DLD1 (cell line): Measurements from ENCODE around the gene SNAPC5.
"Not testable (repeated sequence)": the region's sequence is repeated elsewhere in the genome, so short reads cannot be mapped to it uniquely, and the experiment has no call there.

Source experiments
- in situ Hi-C: cut with HindIII; loops from 2 replicates; pipeline ENCODE4 v1.10.0; 2017; ENCODE audit warnings: low sequenced_read_pairs

The SNAPC5 gene, protein sequence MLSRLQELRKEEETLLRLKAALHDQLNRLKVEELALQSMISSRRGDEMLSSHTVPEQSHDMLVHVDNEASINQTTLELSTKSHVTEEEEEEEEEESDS

DNA sequence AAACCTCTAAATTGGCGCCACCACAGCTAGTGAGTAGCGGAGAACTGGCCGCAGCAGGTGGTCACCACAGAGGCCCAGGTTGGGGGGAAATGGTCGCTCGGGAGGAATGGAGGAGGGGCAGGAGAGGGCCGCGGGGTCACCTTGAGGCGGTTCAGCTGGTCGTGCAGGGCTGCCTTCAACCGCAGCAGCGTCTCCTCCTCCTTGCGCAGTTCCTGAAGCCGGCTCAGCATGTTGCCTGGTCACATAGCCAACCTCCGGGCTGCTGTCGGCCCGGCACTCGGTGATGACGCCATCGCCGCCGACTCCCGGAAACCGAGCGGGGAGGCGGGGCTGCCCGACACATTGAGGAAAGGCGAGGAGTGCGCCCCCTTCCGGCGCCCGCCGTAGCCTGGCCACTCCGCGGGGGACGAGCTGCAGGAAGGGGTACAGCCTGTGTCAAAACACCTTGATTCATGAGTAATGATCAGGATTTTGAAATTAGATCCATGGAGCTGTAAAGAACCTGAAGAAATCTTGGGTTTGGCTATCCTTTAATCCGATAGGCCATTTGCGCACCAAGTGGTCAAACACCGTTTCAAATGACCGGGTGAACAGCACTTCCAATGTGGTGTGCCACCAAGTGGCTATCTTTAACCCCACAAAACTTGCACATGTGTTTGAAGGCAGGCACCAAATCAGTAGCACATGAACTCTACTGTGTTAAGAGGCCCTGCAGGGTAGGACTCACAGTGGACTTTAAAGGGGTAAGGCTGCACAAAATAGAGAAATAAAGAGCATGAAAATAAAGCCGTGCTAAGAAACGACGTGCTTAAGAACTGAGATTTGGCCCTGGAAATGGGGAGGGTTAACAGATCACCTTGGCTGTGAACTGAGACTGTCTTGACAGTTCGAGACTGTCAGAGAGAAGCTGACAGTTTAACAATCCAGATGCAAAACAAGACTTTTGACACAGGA is at the start of gene SNAPC5:
SNAPC5 (minus strand) TSS at position 261 of the 954 bp plus-strand sequence; CDS start at position 230, 31 bp downstream.
- in situ Hi-C loops, result no loop called here

DNA sequence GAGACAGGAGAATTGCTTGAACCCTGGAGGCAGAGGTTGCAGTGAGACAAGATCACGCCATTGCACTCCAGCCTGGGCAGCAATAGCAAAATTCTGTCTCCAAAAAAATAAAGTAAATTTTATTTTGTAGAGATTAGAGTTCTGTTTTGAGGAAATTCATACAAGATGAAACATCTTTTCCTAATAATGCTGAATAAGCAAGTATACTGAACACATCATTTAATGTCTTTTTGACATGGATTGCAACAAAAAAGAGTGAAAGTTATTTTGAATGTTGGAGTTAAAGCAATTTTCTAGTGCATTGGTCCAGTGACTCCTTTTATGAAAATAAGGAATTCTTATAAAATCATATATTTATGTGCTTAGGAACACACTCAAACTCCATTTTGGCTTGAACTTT is 47.7 kb upstream of the SNAPC5 start:
- in situ Hi-C loops, result no loop called here

DNA sequence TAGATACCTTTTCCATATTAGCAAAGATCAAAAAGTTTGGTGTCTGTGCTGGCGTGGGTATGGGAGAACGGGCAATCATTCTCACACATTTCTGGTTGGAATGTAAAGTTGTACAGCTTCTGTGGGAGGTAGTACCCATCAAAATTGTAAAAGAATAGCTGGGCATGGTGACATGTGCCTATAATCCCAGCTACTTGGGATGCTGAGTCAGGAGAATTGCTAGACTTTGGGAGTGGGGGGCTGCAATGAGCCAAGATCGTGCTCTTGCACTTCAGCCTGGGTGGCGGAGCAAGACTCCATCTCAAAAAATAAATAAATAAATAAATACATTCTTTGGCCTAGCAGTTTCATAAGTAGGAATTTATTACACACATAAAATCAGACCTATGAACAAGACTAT is 45.3 kb upstream of the SNAPC5 start:
- in situ Hi-C loops, result no loop called here

DNA sequence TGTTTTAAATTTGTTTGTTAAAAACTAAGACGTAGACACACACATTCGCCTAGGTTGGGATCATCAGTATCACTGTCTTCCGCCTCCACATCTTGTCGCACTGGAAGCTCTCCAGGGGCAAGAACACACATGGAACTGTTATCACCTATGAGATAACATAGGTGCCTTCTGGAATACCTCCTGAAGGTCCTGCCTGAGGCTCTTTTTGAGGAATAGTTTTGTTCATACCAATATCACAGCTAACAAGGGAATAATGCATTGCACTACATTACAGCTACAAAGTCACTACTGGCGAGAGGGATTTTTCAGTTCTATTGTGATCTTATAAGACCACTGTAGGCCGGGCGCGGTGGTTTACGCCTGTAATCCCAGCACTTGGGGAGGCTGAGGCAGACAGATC is 37.5 kb upstream of the SNAPC5 start:
- in situ Hi-C loops, result no loop called here

DNA sequence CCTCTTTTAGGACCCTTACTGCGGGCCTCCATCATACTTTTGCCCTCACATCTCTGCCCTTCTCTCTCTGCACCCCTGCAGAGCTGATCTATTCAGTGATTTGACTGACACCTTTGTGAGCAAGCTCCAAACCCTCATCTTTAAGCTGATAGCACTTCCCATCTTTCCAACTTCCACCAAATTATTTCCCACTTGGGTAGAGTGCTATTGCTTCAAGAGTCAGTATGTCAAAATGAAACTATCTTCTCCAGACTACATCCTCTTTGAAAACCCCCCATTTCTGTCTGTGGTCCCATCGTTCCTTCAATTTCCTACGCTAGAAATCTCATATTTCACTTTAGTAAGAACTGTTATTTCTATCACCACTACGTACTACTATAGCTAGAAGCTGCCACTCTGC is 27.3 kb upstream of the SNAPC5 start:
- in situ Hi-C loops, result no loop called here

DNA sequence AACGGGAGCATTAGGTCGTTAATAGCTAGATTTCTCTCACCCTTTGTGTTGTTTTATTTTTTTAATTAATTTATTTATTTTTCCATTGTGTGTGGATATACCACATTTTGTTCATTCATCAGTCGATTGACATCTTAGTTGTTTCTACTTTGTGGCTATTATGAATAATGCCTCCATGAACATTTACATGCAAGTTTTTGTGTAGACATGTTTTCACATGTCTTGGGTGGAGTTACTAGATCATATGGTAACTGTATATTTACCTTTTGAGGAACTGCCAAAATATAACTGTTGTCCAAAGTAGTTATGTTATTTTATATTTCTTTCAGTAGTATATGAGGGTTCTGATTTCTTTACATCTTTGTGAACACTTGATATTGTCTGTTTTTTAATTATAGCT is 26.4 kb upstream of the SNAPC5 start:
- in situ Hi-C loops, result no loop called here

DNA sequence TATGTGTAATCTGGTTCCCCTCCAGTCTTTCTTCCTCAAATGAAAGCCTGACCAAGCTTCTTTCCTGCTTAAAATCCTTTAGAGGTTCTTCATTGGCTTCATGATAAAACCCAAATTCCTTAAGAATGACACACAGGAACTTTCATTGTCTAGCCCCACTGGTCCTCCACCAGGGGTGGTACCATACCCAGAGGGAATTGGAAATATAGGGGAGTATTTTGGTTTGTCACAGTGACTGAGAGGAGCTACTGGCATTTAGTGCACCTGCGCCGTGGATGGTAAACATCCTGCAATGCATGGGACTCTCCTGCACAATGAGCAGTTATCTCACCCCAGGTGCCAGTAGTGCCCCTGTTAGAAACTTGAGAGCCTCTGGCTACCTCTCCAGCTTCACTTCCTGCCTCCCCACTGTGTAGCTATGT is 18.4 kb upstream of the SNAPC5 start:
- in situ Hi-C loops, result no loop called here

DNA sequence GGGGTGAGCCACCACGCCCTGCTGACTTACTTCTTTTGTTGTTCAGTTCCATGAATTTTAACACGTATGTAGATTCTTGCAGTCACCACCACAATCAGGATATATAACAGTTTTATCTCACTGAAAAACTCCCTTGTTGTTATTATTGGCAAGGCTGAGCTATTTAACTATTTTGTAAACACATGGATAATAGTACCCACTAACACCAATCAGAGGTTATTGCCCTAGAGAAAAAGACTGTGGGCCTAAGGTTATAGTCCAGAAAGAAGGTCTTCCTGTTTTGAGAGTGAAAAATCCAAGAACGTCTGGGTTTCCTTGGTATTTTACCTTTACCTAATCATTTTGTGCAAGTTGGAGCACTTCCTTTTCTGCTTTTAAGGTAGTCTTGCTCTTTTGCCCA is 17.0 kb upstream of the SNAPC5 start:
- in situ Hi-C loops, result no loop called here

DNA sequence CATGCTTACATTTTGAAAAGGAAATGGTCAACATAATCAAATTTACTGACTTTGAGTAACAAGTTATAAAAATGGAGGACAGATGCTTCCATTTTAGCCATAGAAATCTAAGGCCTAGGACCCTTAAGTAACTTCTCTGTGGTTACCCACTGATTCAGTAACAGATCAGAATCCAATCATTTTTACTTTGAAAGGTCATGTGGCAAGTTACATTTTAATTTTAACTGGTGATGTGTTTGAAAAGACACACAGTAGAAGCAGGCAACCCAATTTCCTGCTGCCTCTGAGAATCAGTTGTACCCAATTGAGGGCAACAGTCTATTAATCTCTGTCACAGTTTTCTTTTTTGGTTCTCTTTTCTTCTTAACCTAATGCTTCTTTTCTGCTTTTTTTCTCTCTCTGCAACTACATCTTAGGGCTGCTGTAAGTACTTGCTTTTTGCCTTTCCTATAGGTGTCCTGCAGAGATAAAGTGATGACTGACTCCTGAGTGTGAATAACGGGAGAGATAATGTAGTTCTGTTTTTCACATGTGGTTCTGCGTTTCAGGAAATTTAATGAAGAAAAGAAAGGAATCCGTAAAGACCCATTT is 10.8 kb upstream of the SNAPC5 start:
- in situ Hi-C loops, result no loop called here

DNA sequence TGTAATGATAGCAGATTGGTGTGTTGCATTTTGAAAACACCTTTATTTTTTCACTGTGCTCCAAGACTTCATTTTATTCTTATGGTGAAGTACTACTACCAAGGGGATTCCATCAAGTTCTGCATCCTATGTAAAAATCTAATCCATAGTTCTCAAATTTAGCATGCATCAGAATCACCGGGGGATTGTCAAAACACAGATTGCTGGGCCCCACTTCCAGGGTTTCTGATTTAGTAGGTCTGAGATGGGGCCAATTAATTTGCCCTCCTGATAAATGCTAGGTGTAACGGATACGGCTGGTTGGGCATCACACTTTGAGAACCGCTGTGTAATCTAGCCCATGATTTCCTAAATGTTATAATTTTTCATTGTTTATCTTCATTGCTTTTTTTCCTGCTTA is 8.3 kb upstream of the SNAPC5 start:
- in situ Hi-C loops, result no loop called here

DNA sequence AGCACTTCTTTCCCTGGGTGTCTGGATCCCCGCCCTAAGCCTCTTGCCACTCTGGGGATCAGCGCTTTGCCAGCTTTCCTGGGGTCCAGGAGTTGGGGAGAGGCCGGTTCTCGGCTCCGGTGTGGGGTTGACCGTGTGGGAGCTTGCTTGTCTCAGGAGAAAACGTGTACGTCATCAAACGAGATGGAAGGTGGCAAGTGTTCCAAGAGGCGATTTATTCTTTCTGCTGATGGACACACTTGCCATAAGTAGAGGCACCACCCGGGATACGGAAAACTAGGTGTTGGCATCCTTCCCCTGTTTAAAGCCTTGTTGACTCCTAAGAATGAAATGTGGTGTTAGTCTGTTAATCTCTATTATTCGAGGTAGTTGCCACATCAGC is 7.9 kb upstream of the SNAPC5 start:
- in situ Hi-C loops, result no loop called here

DNA sequence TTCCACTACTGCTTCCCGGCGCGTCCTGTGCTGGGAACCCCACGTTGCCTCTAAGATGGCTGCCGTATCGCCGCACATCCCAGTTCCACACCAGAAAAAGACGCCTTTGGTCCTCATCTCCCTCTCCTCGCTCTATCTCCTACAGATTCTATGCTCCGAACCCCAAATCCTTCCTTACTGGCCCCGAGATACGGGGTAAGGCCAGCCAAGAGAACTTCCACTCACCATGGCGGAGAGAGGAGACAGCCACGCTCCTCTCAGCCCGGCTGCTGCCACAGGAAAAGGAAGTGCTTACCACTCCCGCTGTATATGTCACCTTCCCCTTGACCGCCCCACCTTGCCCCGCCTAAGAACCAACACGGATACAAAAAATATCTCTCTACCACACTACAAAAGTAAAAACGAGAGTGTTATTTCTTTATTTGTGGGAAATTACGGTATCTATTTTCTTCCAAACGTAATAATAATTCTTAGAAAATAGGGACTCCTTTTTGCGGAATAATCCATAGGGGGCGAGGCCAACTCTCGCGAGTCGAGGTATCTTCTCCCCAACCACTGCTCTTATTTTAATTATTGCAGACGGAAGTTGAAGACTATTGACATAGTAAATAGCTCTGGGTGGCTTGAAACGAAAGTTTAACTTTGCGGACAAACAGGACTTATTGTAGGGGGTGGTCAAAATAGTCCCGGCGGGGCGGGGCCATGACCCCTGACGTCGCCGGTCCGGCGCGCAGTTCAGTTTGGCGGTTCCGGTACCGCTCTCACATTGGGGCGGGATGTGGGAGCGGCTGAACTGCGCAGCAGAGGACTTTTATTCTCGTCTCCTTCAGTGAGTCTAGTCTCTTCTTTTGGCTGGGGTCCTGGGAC is 7.2 kb upstream of the SNAPC5 start, which contains the start of the genes RPL4 and ZWILCH:
RPL4 (minus strand) TSS at position 293 of the 867 bp plus-strand sequence; CDS start at position 228, 65 bp downstream.
ZWILCH (plus strand) TSS at position 764 of the 867 bp plus-strand sequence; CDS start at position 777, 13 bp downstream.
- in situ Hi-C loops, result no loop called here

DNA sequence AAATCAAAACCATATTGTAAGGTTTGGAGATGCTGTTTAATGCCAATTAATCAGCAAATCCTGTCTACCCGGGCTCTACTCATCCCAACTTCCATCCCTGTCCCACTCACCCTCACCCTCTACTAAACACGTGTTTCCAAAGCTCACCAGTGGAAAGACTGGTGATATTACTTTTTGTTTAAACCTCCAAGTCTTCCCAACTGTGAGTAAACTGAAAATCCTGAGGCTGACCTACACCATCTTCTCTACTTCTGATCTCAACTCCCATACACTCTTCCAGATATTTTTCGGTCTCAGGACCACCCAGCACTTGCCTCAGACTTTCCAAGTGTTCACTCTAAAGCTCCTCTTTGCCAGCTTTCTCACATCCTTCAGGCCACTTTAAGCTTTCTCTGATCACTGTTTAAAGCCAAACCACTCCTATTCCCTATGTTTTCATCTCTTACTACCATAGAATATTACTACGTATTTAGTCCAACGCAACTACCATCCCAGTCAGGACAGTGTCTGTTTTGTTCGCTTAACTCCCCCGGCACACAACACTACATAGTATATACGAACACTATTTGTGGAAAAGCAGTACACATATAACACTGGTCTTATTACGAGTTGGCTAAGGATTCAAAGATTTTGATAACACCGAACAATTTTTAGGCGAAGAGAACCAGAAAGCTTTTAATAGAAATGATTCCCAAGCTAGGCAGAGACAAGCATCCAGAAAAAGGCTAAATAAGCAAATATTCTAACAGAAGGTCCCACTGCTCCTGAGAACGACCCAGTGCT is 6.4 kb upstream of the SNAPC5 start:
- in situ Hi-C loops, result no loop called here

DNA sequence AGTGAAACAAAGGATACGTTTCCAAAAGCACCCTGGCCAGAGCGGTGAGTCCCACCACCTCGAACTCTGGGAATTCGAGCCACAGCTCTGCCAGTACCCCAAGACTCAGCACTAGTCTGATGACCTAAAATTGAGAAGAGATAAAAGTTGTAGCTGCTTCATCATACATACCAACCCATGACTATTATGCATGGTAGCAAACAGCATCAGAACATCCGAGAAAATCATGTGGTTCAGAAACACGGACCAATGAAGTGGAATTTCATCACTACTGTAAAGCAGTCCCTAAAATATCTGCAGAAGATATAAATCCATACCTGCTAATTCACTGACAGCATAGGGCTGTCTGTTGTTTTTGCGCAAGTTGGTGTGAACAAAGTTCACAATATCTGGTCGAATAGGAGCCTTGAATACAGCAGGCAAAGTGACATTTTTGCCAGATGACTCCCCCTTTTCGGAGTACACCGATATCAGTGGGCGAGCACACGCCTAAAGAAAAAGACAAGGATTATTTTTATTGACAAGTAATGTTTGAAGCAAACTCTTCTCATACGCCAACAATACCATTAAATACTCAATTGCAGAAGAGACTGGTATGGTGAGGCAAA is 5.6 kb upstream of the SNAPC5 start:
- in situ Hi-C loops, result not testable (repeated sequence)

DNA sequence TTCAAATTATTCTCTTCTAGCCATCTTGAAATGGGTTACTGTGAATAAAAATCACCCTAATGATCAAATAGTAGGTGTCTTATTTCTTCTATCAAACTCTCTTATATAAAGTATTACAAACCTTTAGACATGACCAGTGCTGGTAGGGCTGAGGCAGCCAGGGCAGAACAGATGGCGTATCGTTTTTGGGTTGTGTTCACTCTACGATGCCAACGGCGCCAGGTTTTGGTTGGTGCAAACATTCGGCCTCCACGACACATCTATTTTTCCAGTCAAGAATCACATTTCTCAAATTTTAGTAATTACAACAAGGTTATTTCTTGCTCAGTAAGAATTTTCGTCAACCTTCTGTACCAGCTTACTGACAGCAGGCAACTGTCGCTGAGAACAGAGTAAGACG is 4.9 kb upstream of the SNAPC5 start:
- in situ Hi-C loops, result no loop called here

DNA sequence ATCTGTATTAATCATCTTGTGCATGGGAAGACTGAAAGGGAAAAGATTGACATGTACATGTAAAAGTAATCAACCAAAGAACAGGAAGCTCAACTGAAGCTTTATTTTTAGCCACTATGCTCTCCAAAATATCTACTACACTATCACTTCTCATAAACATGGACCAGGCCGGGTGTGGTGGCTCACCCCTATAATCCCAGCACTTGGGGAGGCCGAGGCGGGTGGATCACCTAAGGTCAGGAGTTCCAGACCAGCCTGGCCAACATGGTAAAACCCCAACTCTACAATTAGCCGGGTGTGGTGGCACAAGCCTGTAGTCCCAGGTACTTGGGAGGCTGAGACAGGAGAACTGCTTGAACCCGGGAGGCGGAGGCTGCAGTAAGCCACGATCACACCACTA is 2.8 kb upstream of the SNAPC5 start:
- in situ Hi-C loops, result not testable (repeated sequence)

DNA sequence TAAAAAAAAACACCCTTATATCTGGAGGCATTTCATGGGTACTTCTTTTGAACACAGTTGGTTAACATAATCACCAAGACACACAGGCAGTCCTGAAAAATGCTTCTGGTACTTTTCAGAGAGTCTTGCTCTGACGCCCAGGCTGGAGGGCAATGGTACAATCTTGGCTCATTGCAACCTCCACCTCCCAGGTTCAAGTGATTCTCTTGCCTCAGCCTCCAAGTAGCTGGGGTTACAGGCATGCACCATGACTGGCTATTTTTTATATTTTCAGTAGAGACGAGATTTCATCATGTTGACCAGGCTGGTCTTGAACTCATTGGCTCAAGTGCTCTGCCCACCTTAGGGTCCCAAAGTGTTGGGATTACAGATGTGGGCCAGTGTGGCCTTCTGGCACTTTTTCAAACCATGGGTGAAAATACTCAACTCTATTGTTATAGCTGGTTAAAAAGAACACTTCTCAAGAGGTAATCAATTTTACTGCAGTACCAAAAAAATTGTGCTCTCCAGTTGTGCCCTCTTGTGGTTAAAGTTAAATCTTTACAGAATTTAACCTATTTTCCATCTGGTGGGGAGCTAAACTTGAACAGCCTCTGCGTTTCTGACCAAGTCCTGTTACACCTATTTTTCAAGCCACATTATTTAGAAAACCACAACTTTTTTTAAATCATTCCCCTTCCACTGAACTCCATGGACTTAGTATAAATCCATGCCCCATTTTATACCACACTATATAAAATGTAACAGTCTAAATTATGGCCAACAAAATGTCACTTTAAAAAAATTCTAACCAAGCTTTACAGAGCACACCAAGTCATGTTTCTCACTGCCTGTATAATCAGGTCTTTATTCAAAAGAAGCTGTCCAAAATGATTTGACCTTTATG is 1.2 kb upstream of the SNAPC5 start:
- in situ Hi-C loops, result no loop called here

DNA sequence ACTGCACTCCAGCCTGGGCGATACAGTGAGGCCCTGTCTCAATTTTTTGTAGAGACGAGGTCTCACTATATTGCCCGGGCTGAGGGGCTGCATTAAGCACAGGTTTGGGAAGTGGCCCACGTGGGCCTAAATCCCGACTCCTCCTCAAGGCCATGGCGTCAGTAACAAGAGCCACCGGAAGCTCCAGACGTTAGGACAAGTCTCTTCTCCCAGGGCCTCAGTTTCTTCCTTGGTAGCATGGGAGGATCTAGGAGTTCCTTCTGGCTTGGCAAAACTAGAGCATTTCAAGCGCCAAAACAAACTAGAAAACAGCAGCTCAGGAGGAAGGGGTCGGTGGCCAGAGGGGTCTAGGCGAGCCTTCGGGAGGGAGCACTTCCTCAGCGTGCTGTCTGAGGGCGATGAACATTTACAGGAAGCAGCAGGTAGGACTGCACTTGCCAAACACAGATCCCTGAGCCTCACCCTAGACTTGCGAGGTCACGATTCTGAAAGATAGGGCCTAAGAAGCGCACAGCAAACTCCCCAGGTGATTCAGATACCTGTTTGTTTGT is 536 bp downstream of the SNAPC5 start:
- in situ Hi-C loops, result no loop called here
